K562 (cell line): ENCODE results near the gene PRTN3. TPM values are rescaled to one million over a fixed set of nuclear protein-coding genes. Genes with fewer than 3 reads are reported as not detected.

Experiments
- GTF3C2 ChIP-seq: IDR thresholded peaks from 3 replicates; pipeline ENCODE4 v1.6.1; 2011; ENCODE audit warnings: borderline replicate concordance, mild to moderate bottlenecking, moderate library complexity; ENCODE audit not compliant: insufficient read length; ENCODE audit errors: extremely low read depth
- HDAC1 ChIP-seq, 2 experiments: fragments of 450-650 bp; IDR thresholded peaks; 2 replicates each; pipeline ENCODE4 v1.6.1; 2016 to 2017; ENCODE audit warnings: inconsistent platforms in 1 of 2, mild to moderate bottlenecking in 1 of 2, moderate library complexity in 1 of 2
- HDAC3 ChIP-seq: fragments of 450-650 bp; IDR thresholded peaks from 2 replicates; pipeline ENCODE4 v1.6.1; 2018; ENCODE audit warnings: borderline replicate concordance, mild to moderate bottlenecking, moderate library complexity; ENCODE audit not compliant: partially characterized antibody
- HDGF ChIP-seq: fragments of 450-650 bp; IDR thresholded peaks from 2 replicates; pipeline ENCODE4 v1.6.1; 2016
- HLTF ChIP-seq: fragments of 450-650 bp; IDR thresholded peaks from 2 replicates; pipeline ENCODE4 v1.6.1; 2016
- SIN3A ChIP-seq, 2 experiments: fragments of 150-350 bp in 1 of 2; IDR thresholded peaks; 2 replicates each; pipeline ENCODE4 v1.6.1; 2011 to 2016; ENCODE audit warnings: borderline replicate concordance in 2 of 2, low read depth in 2 of 2, low read length in 2 of 2, mild to moderate bottlenecking in 2 of 2, moderate library complexity in 2 of 2; ENCODE audit not compliant: control insufficient read depth in 1 of 2
- ZFX ChIP-seq: sonication (generic); formaldehyde crosslinking; IDR thresholded peaks from 2 replicates; pipeline ENCODE4 v1.8.0; 2022; ENCODE audit warnings: mild to moderate bottlenecking, missing genetic modification reagents, moderate library complexity
- ZNF444 ChIP-seq: fragments of 250-450 bp; sonication (Bioruptor Pico); IDR thresholded peaks from 2 replicates; pipeline ENCODE4 v1.4.0; 2020; ENCODE audit warnings: mild to moderate bottlenecking, moderate library complexity
- ZNF561 ChIP-seq: fragments of 450-650 bp; formaldehyde crosslinking; conservative IDR thresholded peaks from 2 replicates; pipeline ENCODE4 v1.4.0; 2020; ENCODE audit warnings: mild to moderate bottlenecking, moderate library complexity
- polyA plus RNA-seq, 8 experiments: library from polyadenylated mRNA; depleted of rRNA in 4 of 8; stranded (reverse) in 5 of 8; unstranded in 3 of 8; fragments of >200 nt; fragmentation: Nextera tagmentation in 2 of 8; fragmentation: Illumina TruSeq in 1 of 8; extraction: Ambion mirVana in 2 of 8; extraction: Trizol in 1 of 8; gene quantifications; 2 replicates each; pipeline versions ENCODE4 v1.2.1 to v1.2.3, GENCODE V29; 2011 to 2014; ENCODE audit warnings: inconsistent platforms in 1 of 8, missing spikeins in 1 of 8
- total RNA-seq, 7 experiments: library from RNA; depleted of rRNA in 6 of 7; stranded (reverse); fragments of >200 nt in 6 of 7; fragmentation: Illumina TruSeq in 2 of 7; extraction: Trizol in 2 of 7; gene quantifications; 2 replicates each; pipeline versions ENCODE4 v1.2.1 to v1.2.3, GENCODE V29; 2011 to 2021; ENCODE audit warnings: low replicate concordance in 1 of 7
- TF ChIP-seq, protein P1 (sequence below), 3 experiments: IDR thresholded peaks in 2 of 3; conservative IDR thresholded peaks in 1 of 3; 2 replicates each; pipeline ENCODE4 v1.5.1; 2011 to 2012; ENCODE audit warnings: low read length in 3 of 3, mild to moderate bottlenecking in 3 of 3, control low read depth in 2 of 3, improper control_type of control experiment in 1 of 3, inconsistent platforms in 1 of 3, low read depth in 1 of 3, mixed read lengths in 1 of 3, moderate library complexity in 1 of 3; ENCODE audit not compliant: insufficient read depth in 2 of 3
- TF ChIP-seq, protein P2 (sequence below): sonication (generic); formaldehyde crosslinking; IDR thresholded peaks from 2 replicates; pipeline ENCODE4 v1.5.0; 2020; ENCODE audit warnings: missing genetic modification reagents
- TF ChIP-seq, protein P3 (sequence below): fragments of 200-800 bp; sonication (Bioruptor generic); IDR thresholded peaks from 2 replicates; pipeline ENCODE4 v1.6.1; 2017; ENCODE audit warnings: missing genetic modification characterization, missing compliant biosample characterization
- TF ChIP-seq, protein P4 (sequence below): fragments of 450-650 bp; formaldehyde crosslinking; IDR thresholded peaks from 2 replicates; pipeline ENCODE4 v1.4.0; 2020; ENCODE audit warnings: mild to moderate bottlenecking, moderate library complexity

PRTN3 gene
- total and polyA plus RNA-seq, 9 of the 15 experiments (the other 6 are each of a cell fraction or from before 2014, with no cell fraction given), result 0.14 to 0.86 (median 0.43) TPM; not detected in 3

DNA sequence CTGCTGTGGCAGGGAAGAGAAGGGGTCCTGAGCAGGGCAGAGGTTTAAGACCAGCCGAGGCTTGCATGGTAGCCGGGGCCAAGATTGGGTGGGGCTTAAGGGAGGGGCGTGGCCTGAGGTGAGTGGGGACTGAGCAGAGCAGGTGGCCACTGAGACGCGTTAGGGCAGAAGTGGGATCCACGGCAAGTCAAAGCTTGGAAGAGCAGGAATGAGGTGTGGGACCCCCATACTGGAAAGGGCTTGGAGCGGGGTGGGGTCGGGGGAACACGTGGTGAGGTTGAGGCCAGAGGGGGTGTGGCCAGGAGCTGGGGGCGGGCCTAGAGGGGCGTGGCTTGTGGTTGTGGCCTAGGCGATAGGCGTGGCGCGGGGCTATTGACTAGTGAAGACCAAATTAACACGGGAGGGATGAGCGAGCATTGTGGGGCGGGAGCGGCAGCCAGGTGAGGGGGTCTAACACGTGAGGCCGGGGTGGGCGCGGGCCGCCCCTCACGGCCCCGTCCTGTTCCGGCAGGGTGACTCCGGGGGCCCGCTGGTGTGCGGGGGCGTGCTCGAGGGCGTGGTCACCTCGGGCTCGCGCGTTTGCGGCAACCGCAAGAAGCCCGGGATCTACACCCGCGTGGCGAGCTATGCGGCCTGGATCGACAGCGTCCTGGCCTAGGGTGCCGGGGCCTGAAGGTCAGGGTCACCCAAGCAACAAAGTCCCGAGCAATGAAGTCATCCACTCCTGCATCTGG lies 21.9 kb downstream of the PRTN3 start (continued):
- TF ChIP-seq HDAC1 (IDR thresholded peaks at IDR 0.05), result peak in 1 of 2 experiments; percentile 93; a peak in 2 of 4 replicates
- TF ChIP-seq, protein P1, sequence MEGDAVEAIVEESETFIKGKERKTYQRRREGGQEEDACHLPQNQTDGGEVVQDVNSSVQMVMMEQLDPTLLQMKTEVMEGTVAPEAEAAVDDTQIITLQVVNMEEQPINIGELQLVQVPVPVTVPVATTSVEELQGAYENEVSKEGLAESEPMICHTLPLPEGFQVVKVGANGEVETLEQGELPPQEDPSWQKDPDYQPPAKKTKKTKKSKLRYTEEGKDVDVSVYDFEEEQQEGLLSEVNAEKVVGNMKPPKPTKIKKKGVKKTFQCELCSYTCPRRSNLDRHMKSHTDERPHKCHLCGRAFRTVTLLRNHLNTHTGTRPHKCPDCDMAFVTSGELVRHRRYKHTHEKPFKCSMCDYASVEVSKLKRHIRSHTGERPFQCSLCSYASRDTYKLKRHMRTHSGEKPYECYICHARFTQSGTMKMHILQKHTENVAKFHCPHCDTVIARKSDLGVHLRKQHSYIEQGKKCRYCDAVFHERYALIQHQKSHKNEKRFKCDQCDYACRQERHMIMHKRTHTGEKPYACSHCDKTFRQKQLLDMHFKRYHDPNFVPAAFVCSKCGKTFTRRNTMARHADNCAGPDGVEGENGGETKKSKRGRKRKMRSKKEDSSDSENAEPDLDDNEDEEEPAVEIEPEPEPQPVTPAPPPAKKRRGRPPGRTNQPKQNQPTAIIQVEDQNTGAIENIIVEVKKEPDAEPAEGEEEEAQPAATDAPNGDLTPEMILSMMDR (IDR thresholded peaks at IDR 0.05 in 2 of 3, conservative IDR thresholded peaks at IDR 0.05 in 1 of 3; ENCODE audit: insufficient read depth in 2 of 3, low read depth in 1 of 3, low read length in 3 of 3), result no peak
- no peak for TF ChIP-seq HDAC3
- TF ChIP-seq, protein P2, sequence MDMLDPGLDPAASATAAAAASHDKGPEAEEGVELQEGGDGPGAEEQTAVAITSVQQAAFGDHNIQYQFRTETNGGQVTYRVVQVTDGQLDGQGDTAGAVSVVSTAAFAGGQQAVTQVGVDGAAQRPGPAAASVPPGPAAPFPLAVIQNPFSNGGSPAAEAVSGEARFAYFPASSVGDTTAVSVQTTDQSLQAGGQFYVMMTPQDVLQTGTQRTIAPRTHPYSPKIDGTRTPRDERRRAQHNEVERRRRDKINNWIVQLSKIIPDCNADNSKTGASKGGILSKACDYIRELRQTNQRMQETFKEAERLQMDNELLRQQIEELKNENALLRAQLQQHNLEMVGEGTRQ (CRISPR knock-in tag), result peak; percentile 54
- TF ChIP-seq HDGF, result peak; percentile 89; the same call in 1 of the 2 replicates
- TF ChIP-seq, protein P3, sequence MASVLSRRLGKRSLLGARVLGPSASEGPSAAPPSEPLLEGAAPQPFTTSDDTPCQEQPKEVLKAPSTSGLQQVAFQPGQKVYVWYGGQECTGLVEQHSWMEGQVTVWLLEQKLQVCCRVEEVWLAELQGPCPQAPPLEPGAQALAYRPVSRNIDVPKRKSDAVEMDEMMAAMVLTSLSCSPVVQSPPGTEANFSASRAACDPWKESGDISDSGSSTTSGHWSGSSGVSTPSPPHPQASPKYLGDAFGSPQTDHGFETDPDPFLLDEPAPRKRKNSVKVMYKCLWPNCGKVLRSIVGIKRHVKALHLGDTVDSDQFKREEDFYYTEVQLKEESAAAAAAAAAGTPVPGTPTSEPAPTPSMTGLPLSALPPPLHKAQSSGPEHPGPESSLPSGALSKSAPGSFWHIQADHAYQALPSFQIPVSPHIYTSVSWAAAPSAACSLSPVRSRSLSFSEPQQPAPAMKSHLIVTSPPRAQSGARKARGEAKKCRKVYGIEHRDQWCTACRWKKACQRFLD, result no peak
- TF ChIP-seq ZNF444, result no peak
- no peak for TF ChIP-seq GTF3C2
- no peak for TF ChIP-seq ZNF561 (CRISPR knock-in tag)
- no peak for TF ChIP-seq HLTF
- TF ChIP-seq SIN3A (IDR thresholded peaks at IDR 0.05; ENCODE audit: borderline replicate concordance in 2 of 2, control insufficient read depth in 1 of 2, low read depth in 2 of 2, low read length in 2 of 2), result peak; percentile 25 to 50; a peak in 2 of 4 replicates
- peak; percentile 55 for TF ChIP-seq ZFX (CRISPR knock-in tag)
- TF ChIP-seq, protein P4, sequence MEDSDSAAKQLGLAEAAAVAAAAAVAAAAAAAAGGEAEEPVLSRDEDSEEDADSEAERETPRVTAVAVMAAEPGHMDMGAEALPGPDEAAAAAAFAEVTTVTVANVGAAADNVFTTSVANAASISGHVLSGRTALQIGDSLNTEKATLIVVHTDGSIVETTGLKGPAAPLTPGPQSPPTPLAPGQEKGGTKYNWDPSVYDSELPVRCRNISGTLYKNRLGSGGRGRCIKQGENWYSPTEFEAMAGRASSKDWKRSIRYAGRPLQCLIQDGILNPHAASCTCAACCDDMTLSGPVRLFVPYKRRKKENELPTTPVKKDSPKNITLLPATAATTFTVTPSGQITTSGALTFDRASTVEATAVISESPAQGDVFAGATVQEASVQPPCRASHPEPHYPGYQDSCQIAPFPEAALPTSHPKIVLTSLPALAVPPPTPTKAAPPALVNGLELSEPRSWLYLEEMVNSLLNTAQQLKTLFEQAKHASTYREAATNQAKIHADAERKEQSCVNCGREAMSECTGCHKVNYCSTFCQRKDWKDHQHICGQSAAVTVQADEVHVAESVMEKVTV (CRISPR knock-in tag), result no peak
